ENCODE results near the gene TRNAU1AP. TPM values are rescaled to one million over a fixed set of nuclear protein-coding genes. Genes with fewer than 3 reads are reported as not detected.

TRNAU1AP gene
- total and polyA plus RNA-seq, 2 experiments from 2014 or later: 17.4 to 19.1 TPM

GRCh38 chr1:28545246-28545628, 7.6 kb upstream of the TRNAU1AP start:
- Histone ChIP-seq H3K4me1 (ENCODE audit: insufficient read depth) (no peaks in the 10 kb centered on the region), H2AFZ (no peak overlapping the region), H3K4me3 (no peak overlapping the region), H3K4me2 (no peak overlapping the region), H3K36me3 (replicated peaks; ENCODE audit: insufficient read depth, low read depth) (no peaks in the 10 kb centered on the region), H3K9me3 (ENCODE audit: low read depth) (no peaks in the 10 kb centered on the region), H4K20me1 (ENCODE audit: insufficient read depth, poor library complexity, severe bottlenecking) (no peaks in the 10 kb centered on the region), H3K27me3 (no peaks in the 10 kb centered on the region), H3K79me2 (no peaks in the 10 kb centered on the region), H3K27ac (no peak overlapping the region), H3K9me2 (replicated peaks; ENCODE audit: insufficient read depth) (no peaks in the 10 kb centered on the region)
- 92% methylated on average over 4 of the region's 4 CpGs for WGBS (ENCODE audit: low lambda C conversion rate, missing lambda C conversion rate)
- TF ChIP-seq EZH2phosphoT487 (IDR thresholded peaks at IDR 0.05; ENCODE audit: low read depth, severe bottlenecking, unreplicated experiment): no peak
- DNase-seq (ENCODE audit: low spot score): no peak

GRCh38 chr1:28548318-28548717, 4.6 kb upstream of the TRNAU1AP start:
- Histone ChIP-seq H3K36me3 (replicated peaks; ENCODE audit: insufficient read depth, low read depth) (no peaks in the 10 kb centered on the region), H3K27ac (no peak overlapping the region), H3K4me3 (no peak overlapping the region), H3K9me3 (ENCODE audit: low read depth) (no peaks in the 10 kb centered on the region), H4K20me1 (ENCODE audit: insufficient read depth, poor library complexity, severe bottlenecking) (no peaks in the 10 kb centered on the region), H3K4me2 (no peak overlapping the region), H3K27me3 (no peaks in the 10 kb centered on the region), H3K9me2 (replicated peaks; ENCODE audit: insufficient read depth) (no peaks in the 10 kb centered on the region), H2AFZ (no peak overlapping the region), H3K79me2 (no peaks in the 10 kb centered on the region), H3K4me1 (ENCODE audit: insufficient read depth) (no peaks in the 10 kb centered on the region)
- no peak for DNase-seq (ENCODE audit: low spot score)
- WGBS (ENCODE audit: low lambda C conversion rate, missing lambda C conversion rate): 94% methylated on average over 3 of the region's 3 CpGs
- TF ChIP-seq EZH2 (IDR thresholded peaks at IDR 0.05; ENCODE audit: borderline replicate concordance) (no peak), EZH2phosphoT487 (IDR thresholded peaks at IDR 0.05; ENCODE audit: low read depth, severe bottlenecking, unreplicated experiment) (no peak)
- TF ChIP-seq, protein P1, sequence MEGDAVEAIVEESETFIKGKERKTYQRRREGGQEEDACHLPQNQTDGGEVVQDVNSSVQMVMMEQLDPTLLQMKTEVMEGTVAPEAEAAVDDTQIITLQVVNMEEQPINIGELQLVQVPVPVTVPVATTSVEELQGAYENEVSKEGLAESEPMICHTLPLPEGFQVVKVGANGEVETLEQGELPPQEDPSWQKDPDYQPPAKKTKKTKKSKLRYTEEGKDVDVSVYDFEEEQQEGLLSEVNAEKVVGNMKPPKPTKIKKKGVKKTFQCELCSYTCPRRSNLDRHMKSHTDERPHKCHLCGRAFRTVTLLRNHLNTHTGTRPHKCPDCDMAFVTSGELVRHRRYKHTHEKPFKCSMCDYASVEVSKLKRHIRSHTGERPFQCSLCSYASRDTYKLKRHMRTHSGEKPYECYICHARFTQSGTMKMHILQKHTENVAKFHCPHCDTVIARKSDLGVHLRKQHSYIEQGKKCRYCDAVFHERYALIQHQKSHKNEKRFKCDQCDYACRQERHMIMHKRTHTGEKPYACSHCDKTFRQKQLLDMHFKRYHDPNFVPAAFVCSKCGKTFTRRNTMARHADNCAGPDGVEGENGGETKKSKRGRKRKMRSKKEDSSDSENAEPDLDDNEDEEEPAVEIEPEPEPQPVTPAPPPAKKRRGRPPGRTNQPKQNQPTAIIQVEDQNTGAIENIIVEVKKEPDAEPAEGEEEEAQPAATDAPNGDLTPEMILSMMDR (IDR thresholded peaks at IDR 0.05; ENCODE audit: poor library complexity): no peak

GRCh38 chr1:28551381-28551780, 1.5 kb upstream of the TRNAU1AP start:
- no peak overlapping the region for H3K27ac ChIP-seq
- no peaks in the 10 kb centered on the region for H3K9me3 ChIP-seq (ENCODE audit: low read depth)
- H3K4me1 ChIP-seq (ENCODE audit: insufficient read depth): peaks cover 6% of the 10 kb centered on the region
- DNase-seq (ENCODE audit: low spot score): no peak
- peaks cover 6% of the 10 kb centered on the region for H3K79me2 ChIP-seq
- no peaks in the 10 kb centered on the region for H3K27me3 ChIP-seq
- WGBS (ENCODE audit: low lambda C conversion rate, missing lambda C conversion rate): 90% methylated on average over 6 of the region's 6 CpGs
- H3K4me2 ChIP-seq: no peak overlapping the region
- TF ChIP-seq EZH2phosphoT487 (IDR thresholded peaks at IDR 0.05; ENCODE audit: low read depth, severe bottlenecking, unreplicated experiment) (no peak), EZH2 (IDR thresholded peaks at IDR 0.05; ENCODE audit: borderline replicate concordance) (no peak)
- TF ChIP-seq, protein P1 (IDR thresholded peaks at IDR 0.05; ENCODE audit: poor library complexity): no peak
- no peak overlapping the region for H2AFZ ChIP-seq
- no peaks in the 10 kb centered on the region for H4K20me1 ChIP-seq (ENCODE audit: insufficient read depth, poor library complexity, severe bottlenecking)
- H3K36me3 ChIP-seq (replicated peaks; ENCODE audit: insufficient read depth, low read depth): no peaks in the 10 kb centered on the region
- no peak overlapping the region for H3K4me3 ChIP-seq
- no peaks in the 10 kb centered on the region for H3K9me2 ChIP-seq (replicated peaks; ENCODE audit: insufficient read depth)

- H3K27ac ChIP-seq: no peak overlapping the region
- no peaks in the 10 kb centered on the region for H3K27me3 ChIP-seq
- no peak for DNase-seq (ENCODE audit: low spot score)
- H3K9me3 ChIP-seq (ENCODE audit: low read depth): no peaks in the 10 kb centered on the region
- no peak overlapping the region for H2AFZ ChIP-seq
- no peaks in the 10 kb centered on the region for H4K20me1 ChIP-seq (ENCODE audit: insufficient read depth, poor library complexity, severe bottlenecking)
- H3K4me3 ChIP-seq: no peak overlapping the region
- H3K79me2 ChIP-seq: no peaks in the 10 kb centered on the region
- H3K4me1 ChIP-seq (ENCODE audit: insufficient read depth): no peaks in the 10 kb centered on the region
- H3K9me2 ChIP-seq (replicated peaks; ENCODE audit: insufficient read depth): no peaks in the 10 kb centered on the region
- no peak overlapping the region for H3K4me2 ChIP-seq
- 94% methylated on average over 3 of the region's 3 CpGs for WGBS (ENCODE audit: low lambda C conversion rate, missing lambda C conversion rate)
- TF ChIP-seq, protein P1 (IDR thresholded peaks at IDR 0.05; ENCODE audit: poor library complexity): no peak
- no peak for TF ChIP-seq EZH2phosphoT487 (IDR thresholded peaks at IDR 0.05; ENCODE audit: low read depth, severe bottlenecking, unreplicated experiment)
- TF ChIP-seq EZH2 (IDR thresholded peaks at IDR 0.05; ENCODE audit: borderline replicate concordance): no peak
- no peaks in the 10 kb centered on the region for H3K36me3 ChIP-seq (replicated peaks; ENCODE audit: insufficient read depth, low read depth)
Measured at GRCh38 chr1:28560886-28561285, 8.0 kb downstream of the TRNAU1AP start.

Data from hepatocyte (in vitro differentiated cells).